Uterus (tissue), 4 donors: ENCODE results near the gene ARHGEF16. TPM values are rescaled to one million over a fixed set of nuclear protein-coding genes. Genes with fewer than 3 reads are reported as not detected.

Source experiments
- DNase-seq, 2 donors: peaks; one replicate each; pipeline ENCODE4 v3.0.0-alpha.2; 2019 to 2020
- H3K27ac ChIP-seq, 2 donors: fragments of 200-600 bp; sonication (generic); 1 replicate in 1 of 2; 2 replicates in 1 of 2; pipeline ENCODE4 v1.5.1; 2016 to 2018
- H3K27me3 ChIP-seq, 2 donors: fragments of 200-600 bp; sonication (generic); one replicate each; pipeline ENCODE4 v1.5.1; 2018 to 2019; ENCODE audit warnings: control low read depth in 1 of 2
- H3K36me3 ChIP-seq, 2 donors: fragments of 200-600 bp; sonication (generic); one replicate each; pipeline ENCODE4 v1.5.1; 2019; ENCODE audit warnings: control low read depth in 1 of 2
- H3K4me1 ChIP-seq, 2 donors: fragments of 200-600 bp; sonication (generic); one replicate each; pipeline ENCODE4 v1.5.1; 2018 to 2019; ENCODE audit warnings: control low read depth in 1 of 2
- H3K4me3 ChIP-seq, 2 donors: fragments of 200-600 bp; sonication (generic); 1 replicate in 1 of 2; 2 replicates in 1 of 2; pipeline ENCODE4 v1.5.1; 2018 to 2019; ENCODE audit warnings: mild to moderate bottlenecking in 1 of 2
- H3K9me3 ChIP-seq, 2 donors: fragments of 200-600 bp; sonication (generic); one replicate each; pipeline ENCODE4 v1.5.1; 2019; ENCODE audit warnings: control low read depth in 1 of 2
- CTCF ChIP-seq, 4 experiments: fragments of 200-600 bp in 2 of 4; fragments of 450-650 bp in 2 of 4; sonication (generic) in 2 of 4; IDR thresholded peaks; one replicate each; pipeline ENCODE4 v1.5.1; 2016 to 2019; ENCODE audit warnings: antibody characterized with exemption in 4 of 4, mild to moderate bottlenecking in 2 of 4, moderate library complexity in 1 of 4
- POLR2A ChIP-seq, 2 donors: fragments of 450-650 bp; IDR thresholded peaks; one replicate each; pipeline ENCODE4 v1.6.1; 2016; ENCODE audit warnings: antibody characterized with exemption in 2 of 2, mild to moderate bottlenecking in 1 of 2, moderate library complexity in 1 of 2
- intact Hi-C: fragments of 100-400 bp; cut with DNase I; formaldehyde crosslinking; loops from one replicate; pipeline ENCODE4 v1.15.1; 2023; ENCODE audit warnings: low total_unique reads
- total RNA-seq, 4 donors: library from RNA; depleted of rRNA in 3 of 4; stranded (reverse); fragments of >200 nt in 3 of 4; gene quantifications; one replicate each; pipeline versions ENCODE4 v1.1.0 to v1.2.4, GENCODE V29; 2014 to 2023
- donor health status: DM: yes; HTN: yes; CAD: no.

Gene ARHGEF16
- total RNA-seq, 4 donors from 2014 or later: 0.29 to 2.3 (median 1.2) TPM; not detected in 1

GRCh38 chr1:3511306-3511705 lies 56.8 kb downstream of the ARHGEF16 start:
- Histone ChIP-seq H3K27me3 (no peaks in the 10 kb centered on the region), H3K36me3 (no peaks in the 10 kb centered on the region), H3K27ac (no peak overlapping the region), H3K9me3 (no peaks in the 10 kb centered on the region), H3K4me3 (no peak overlapping the region), H3K4me1 (no peaks in the 10 kb centered on the region)
- TF ChIP-seq CTCF (IDR thresholded peaks at IDR 0.05): no peak
- no peak for TF ChIP-seq POLR2A (IDR thresholded peaks at IDR 0.05)
- intact Hi-C loops: no loop called here
- DNase-seq: no peak

DNA sequence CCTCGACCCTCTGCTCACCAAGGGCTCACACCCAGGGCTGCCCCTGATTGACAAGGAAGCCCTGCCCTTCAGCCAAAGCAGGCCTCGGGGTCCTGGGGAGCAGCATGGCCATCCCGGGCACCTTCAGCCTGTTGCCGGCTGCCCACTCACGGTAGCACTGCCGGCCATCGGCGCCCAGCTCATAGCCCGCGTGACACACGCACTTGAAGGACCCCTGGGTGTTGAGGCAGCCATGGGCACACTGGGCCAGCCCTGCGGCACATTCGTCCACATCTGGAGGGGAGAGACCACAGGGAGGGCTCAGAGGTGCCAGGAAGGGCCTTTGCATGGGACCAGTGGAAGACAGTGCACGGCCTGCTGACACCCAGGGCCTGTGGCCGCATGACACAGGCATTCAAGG lies 57.4 kb downstream of the ARHGEF16 start:
- H3K9me3 ChIP-seq: no peaks in the 10 kb centered on the region
- no peak for DNase-seq
- H3K4me3 ChIP-seq: no peak overlapping the region
- intact Hi-C loops: no loop called here
- TF ChIP-seq POLR2A (IDR thresholded peaks at IDR 0.05) (no peak), CTCF (IDR thresholded peaks at IDR 0.05) (no peak)
- H3K27ac ChIP-seq: no peak overlapping the region
- no peaks in the 10 kb centered on the region for H3K4me1 ChIP-seq
- H3K27me3 ChIP-seq: no peaks in the 10 kb centered on the region
- H3K36me3 ChIP-seq: no peaks in the 10 kb centered on the region

DNA sequence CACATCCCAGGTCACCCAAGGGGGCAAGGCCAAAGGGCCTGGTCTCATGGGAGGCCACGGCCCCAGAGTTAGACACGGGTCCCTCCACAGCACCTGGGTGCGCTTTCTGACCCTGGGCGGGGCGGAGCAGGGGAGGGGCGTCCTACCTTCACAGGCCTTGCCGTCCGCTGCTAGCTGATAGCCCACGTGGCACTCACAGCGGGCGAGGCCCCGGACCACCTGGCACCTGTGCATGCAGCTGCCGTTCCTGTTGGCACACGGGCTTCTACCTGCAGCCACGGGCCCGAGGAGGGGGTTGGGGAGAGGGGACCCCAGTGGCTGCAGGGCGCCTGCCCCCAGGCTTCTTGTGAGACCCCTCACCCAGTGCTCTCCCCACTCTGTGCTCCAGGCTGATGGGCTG lies 59.9 kb downstream of the ARHGEF16 start:
- DNase-seq: no peak
- Histone ChIP-seq H3K27me3 (no peaks in the 10 kb centered on the region), H3K36me3 (no peaks in the 10 kb centered on the region), H3K27ac (no peak overlapping the region), H3K9me3 (no peaks in the 10 kb centered on the region), H3K4me1 (no peaks in the 10 kb centered on the region), H3K4me3 (no peak overlapping the region)
- intact Hi-C loops: no loop called here
- TF ChIP-seq POLR2A (IDR thresholded peaks at IDR 0.05) (no peak), CTCF (IDR thresholded peaks at IDR 0.05) (no peak)

DNA sequence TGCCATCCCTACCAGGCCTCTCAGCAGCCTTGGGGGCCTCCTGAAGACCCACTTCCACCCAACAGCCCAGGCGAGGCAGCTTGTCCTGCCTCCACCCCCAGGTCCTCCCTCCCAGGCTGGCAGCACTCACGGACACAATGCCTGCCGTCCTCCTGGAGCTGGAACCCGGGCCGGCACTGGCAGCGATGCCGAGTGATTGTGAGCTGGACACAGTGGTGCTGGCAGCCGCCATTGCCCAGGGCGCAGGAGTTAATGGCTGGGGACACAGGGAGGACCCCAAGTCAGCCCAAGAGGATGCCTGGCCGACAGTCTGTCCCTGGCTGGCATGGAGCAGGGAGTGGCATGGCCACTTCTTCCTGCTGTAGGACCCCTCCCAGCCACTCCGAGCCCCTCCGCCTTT lies 60.8 kb downstream of the ARHGEF16 start:
- Histone ChIP-seq H3K9me3 (no peaks in the 10 kb centered on the region), H3K4me3 (no peak overlapping the region), H3K27ac (no peak overlapping the region), H3K27me3 (no peaks in the 10 kb centered on the region), H3K4me1 (no peaks in the 10 kb centered on the region), H3K36me3 (no peaks in the 10 kb centered on the region)
- TF ChIP-seq POLR2A (IDR thresholded peaks at IDR 0.05) (no peak), CTCF (IDR thresholded peaks at IDR 0.05) (no peak)
- intact Hi-C loops: no loop called here
- DNase-seq: no peak

DNA sequence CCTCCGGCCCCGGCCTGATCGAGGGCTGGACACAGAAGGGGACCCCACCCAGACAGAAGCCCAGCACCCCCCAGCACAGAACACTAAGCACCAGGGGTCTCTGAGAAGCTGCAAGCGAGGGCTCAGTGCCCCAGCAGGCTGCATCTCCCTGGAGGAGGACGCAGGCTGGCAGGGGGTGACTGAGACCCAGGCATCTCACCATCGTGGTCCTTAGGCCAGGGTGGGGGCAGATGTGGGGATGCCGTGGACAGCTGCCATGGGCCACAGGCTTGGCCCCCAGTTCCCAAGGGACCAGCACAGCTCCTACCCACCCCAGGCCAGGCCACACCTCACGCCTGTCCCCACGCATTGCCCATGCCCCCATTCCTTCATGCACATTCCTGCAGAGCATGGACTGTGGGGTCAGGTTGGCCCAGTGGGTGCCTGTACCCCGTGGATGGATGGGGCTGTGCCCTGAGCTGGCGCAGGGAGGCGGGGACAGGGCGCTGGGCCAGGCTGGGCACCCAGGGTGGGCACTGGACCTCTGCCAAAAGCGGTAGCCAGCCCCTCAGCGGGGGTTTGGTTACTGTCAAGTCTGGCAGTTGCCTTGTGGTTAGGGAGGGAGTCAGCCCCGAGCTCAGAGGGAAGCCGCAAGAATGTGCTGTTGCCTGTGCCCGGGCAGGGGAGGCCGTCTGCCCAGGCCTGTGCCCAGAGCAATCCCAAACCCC lies 61.5 kb downstream of the ARHGEF16 start:
- H3K4me3 ChIP-seq: no peak overlapping the region
- no peak overlapping the region for H3K27ac ChIP-seq
- no peaks in the 10 kb centered on the region for H3K4me1 ChIP-seq
- no peaks in the 10 kb centered on the region for H3K9me3 ChIP-seq
- no peaks in the 10 kb centered on the region for H3K36me3 ChIP-seq
- intact Hi-C loops: no loop called here
- no peak for TF ChIP-seq CTCF (IDR thresholded peaks at IDR 0.05)
- TF ChIP-seq POLR2A (IDR thresholded peaks at IDR 0.05): no peak
- H3K27me3 ChIP-seq: no peaks in the 10 kb centered on the region
- DNase-seq: no peak
